HepG2 (cell line): ENCODE data around the gene RASGRP1. TPM values are rescaled to one million over a fixed set of nuclear protein-coding genes. Genes with fewer than 3 reads are reported as not detected.

Experiments
- CEBPB ChIP-seq: IDR thresholded peaks from 2 replicates; pipeline ENCODE4 v1.6.1; 2011; ENCODE audit warnings: low read depth, low read length, improper control_type of control experiment, borderline replicate concordance
- ELF1 ChIP-seq: sonication (generic); formaldehyde crosslinking; IDR thresholded peaks from 2 replicates; pipeline ENCODE4 v1.4.0; 2020; ENCODE audit warnings: missing genetic modification reagents
- ELF3 ChIP-seq: IDR thresholded peaks from 2 replicates; pipeline ENCODE4 v1.6.1; 2016; ENCODE audit warnings: missing genetic modification reagents, missing compliant biosample characterization
- NRL ChIP-seq: sonication (generic); formaldehyde crosslinking; IDR thresholded peaks from 2 replicates; pipeline ENCODE4 v1.5.0; 2020; ENCODE audit warnings: missing genetic modification reagents, mild to moderate bottlenecking, moderate library complexity, borderline replicate concordance
- PHF20 ChIP-seq: sonication (generic); formaldehyde crosslinking; IDR thresholded peaks from 2 replicates; pipeline ENCODE4 v1.5.0; 2020; ENCODE audit warnings: mild to moderate bottlenecking, missing genetic modification reagents
- TCF7L2 ChIP-seq: IDR thresholded peaks from 2 replicates; pipeline ENCODE4 v1.6.1; 2011; ENCODE audit warnings: mild to moderate bottlenecking, low read depth, low read length, moderate library complexity
- TERF1 ChIP-seq: sonication (generic); formaldehyde crosslinking; IDR thresholded peaks from 2 replicates; pipeline ENCODE4 v1.8.0; 2022; ENCODE audit warnings: mild to moderate bottlenecking, missing genetic modification reagents, moderate library complexity
- USF2 ChIP-seq, 2 experiments: sonication (generic) in 1 of 2; formaldehyde crosslinking in 1 of 2; IDR thresholded peaks; 2 replicates each; pipeline versions ENCODE4 v1.5.1 to v1.6.1; 2011 to 2020; ENCODE audit warnings: borderline replicate concordance in 1 of 2, low read depth in 1 of 2, low read length in 1 of 2, mild to moderate bottlenecking in 1 of 2, missing genetic modification reagents in 1 of 2, moderate library complexity in 1 of 2
- ZFP1 ChIP-seq: IDR thresholded peaks from 2 replicates; pipeline ENCODE4 v1.6.1; 2016
- ZNF326 ChIP-seq: sonication (generic); formaldehyde crosslinking; IDR thresholded peaks from 2 replicates; pipeline ENCODE4 v1.4.0; 2020; ENCODE audit warnings: missing genetic modification reagents, borderline replicate concordance
- ZNF678 ChIP-seq: sonication (generic); formaldehyde crosslinking; IDR thresholded peaks from 2 replicates; pipeline ENCODE4 v1.4.0; 2020; ENCODE audit warnings: mild to moderate bottlenecking, missing genetic modification reagents
- ZNF713 ChIP-seq: sonication (generic); formaldehyde crosslinking; IDR thresholded peaks from 2 replicates; pipeline ENCODE4 v1.4.0; 2020; ENCODE audit warnings: mild to moderate bottlenecking, missing genetic modification reagents
- ZNF891 ChIP-seq: sonication (generic); formaldehyde crosslinking; IDR thresholded peaks from 2 replicates; pipeline ENCODE4 v1.5.0; 2020; ENCODE audit warnings: mild to moderate bottlenecking, missing genetic modification reagents
- polyA plus RNA-seq, 8 experiments: library from polyadenylated mRNA; depleted of rRNA in 3 of 8; stranded (reverse) in 7 of 8; unstranded in 1 of 8; fragments of >200 nt; fragmentation: Illumina TruSeq in 4 of 8; extraction: Trizol in 4 of 8; gene quantifications; 2 replicates each; pipeline versions ENCODE4 v1.2.1 to v1.2.3, GENCODE V29; 2011 to 2016; ENCODE audit warnings: low read depth in 4 of 8, missing spikeins in 1 of 8, mixed read lengths in 1 of 8; ENCODE audit not compliant: insufficient read depth in 1 of 8
- total RNA-seq, 5 experiments: library from RNA; depleted of rRNA; stranded (reverse); fragments of >200 nt; fragmentation: Illumina TruSeq; extraction: Trizol; gene quantifications; 2 replicates each; pipeline ENCODE4 v1.2.3, GENCODE V29; 2016; ENCODE audit warnings: low read depth in 1 of 5
- TF ChIP-seq, protein P1 (sequence below): sonication (generic); formaldehyde crosslinking; IDR thresholded peaks from 2 replicates; pipeline ENCODE4 v1.4.0; 2020; ENCODE audit warnings: mild to moderate bottlenecking, missing genetic modification reagents
- TF ChIP-seq, protein P2 (sequence below): sonication (generic); formaldehyde crosslinking; conservative IDR thresholded peaks from 2 replicates; pipeline ENCODE4 v1.4.0; 2020; ENCODE audit warnings: missing genetic modification reagents

The RASGRP1 gene
- total and polyA plus RNA-seq, 2 of the 13 experiments (the other 11 are each of a cell fraction or from before 2014, with no cell fraction given) = 0.07 TPM; not detected in 1

GRCh38 chr15:38453971-38454695 is 110.5 kb downstream of the RASGRP1 start, which contains the start of gene FAM98B (continued):
- TF ChIP-seq TERF1 (no peak), ELF1 (CRISPR knock-in tag) (peak; percentile 71), CEBPB (no peak), USF2 (IDR thresholded peaks at IDR 0.05; ENCODE audit: low read depth, low read length) (no peak), USF2 (CRISPR knock-in tag; IDR thresholded peaks at IDR 0.05; ENCODE audit: borderline replicate concordance) (no peak), ZFP1 (CRISPR knock-in tag) (peak; percentile 82; the same call in 1 of the 2 replicates), NRL (peak; percentile 92), ZNF326 (CRISPR knock-in tag) (no peak), ELF3 (CRISPR knock-in tag) (peak; percentile 70; the same call in 1 of the 2 replicates), ZNF713 (CRISPR knock-in tag) (no peak), TCF7L2 (no peak), PHF20 (CRISPR knock-in tag) (peak; percentile 88), ZNF678 (CRISPR knock-in tag) (no peak), ZNF891 (CRISPR knock-in tag) (peak; percentile 63; the same call in 1 of the 2 replicates)
- TF ChIP-seq, protein P1, sequence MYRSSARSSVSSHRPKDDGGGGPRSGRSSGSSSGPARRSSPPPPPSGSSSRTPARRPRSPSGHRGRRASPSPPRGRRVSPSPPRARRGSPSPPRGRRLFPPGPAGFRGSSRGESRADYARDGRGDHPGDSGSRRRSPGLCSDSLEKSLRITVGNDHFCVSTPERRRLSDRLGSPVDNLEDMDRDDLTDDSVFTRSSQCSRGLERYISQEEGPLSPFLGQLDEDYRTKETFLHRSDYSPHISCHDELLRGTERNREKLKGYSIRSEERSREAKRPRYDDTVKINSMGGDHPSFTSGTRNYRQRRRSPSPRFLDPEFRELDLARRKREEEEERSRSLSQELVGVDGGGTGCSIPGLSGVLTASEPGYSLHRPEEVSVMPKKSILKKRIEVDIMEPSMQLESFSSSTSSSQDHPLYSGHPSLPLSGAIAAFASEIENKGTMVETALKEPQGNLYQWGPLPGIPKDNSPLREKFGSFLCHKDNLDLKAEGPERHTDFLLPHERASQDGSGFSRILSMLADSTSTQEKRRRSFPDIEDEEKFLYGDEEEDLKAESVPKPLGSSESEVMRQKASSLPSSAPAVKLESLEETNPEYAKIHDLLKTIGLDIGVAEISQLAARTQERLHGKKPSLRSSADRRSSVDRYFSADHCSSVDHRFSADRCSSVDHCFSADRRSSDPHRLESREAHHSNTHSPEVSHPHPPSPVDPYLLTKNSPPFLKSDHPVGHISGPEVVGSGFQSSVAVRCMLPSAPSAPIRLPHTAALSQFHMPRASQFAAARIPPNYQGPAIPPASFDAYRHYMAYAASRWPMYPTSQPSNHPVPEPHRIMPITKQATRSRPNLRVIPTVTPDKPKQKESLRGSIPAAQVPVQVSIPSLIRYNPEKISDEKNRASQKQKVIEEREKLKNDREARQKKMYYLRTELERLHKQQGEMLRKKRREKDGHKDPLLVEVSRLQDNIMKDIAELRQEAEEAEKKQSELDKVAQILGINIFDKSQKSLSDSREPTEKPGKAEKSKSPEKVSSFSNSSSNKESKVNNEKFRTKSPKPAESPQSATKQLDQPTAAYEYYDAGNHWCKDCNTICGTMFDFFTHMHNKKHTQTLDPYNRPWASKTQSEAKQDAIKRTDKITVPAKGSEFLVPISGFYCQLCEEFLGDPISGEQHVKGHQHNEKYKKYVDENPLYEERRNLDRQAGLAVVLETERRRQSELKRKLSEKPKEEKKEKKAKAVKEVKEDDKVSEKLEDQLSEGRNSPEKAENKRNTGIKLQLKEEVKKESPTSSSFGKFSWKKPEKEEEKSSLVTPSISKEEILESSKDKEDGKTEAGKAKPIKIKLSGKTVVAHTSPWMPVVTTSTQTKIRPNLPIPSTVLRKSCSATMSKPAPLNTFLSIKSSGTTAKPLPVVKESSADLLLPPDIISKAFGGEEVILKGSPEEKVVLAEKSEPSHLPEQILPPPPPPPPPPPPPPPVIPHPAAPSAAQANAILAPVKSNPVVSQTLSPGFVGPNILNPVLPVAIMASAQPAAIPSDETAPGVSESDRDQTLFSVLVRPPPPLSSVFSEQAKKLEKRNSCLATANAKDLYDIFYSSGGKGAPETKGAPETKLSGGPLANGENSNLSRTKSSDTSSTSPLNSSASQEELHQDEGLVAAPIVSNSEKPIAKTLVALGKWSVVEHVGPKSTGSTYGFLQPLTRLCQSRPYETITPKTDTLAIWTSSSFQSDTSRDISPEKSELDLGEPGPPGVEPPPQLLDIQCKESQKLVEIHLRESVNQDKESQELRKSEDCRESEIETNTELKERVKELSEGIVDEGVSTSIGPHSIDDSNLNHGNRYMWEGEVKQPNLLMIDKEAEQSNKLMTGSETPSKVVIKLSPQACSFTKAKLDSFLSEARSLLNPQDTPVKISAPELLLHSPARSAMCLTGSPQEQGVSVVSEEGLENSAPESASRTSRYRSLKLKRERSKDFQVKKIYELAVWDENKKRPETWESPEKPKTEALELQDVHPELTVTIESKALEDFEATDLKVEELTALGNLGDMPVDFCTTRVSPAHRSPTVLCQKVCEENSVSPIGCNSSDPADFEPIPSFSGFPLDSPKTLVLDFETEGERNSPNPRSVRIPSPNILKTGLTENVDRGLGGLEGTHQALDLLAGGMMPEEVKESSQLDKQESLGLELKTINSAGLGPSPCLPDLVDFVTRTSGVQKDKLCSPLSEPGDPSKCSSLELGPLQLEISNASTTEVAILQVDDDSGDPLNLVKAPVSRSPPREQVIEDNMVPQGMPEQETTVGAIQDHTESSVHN (CRISPR knock-in tag) = no peak
- TF ChIP-seq, protein P2, sequence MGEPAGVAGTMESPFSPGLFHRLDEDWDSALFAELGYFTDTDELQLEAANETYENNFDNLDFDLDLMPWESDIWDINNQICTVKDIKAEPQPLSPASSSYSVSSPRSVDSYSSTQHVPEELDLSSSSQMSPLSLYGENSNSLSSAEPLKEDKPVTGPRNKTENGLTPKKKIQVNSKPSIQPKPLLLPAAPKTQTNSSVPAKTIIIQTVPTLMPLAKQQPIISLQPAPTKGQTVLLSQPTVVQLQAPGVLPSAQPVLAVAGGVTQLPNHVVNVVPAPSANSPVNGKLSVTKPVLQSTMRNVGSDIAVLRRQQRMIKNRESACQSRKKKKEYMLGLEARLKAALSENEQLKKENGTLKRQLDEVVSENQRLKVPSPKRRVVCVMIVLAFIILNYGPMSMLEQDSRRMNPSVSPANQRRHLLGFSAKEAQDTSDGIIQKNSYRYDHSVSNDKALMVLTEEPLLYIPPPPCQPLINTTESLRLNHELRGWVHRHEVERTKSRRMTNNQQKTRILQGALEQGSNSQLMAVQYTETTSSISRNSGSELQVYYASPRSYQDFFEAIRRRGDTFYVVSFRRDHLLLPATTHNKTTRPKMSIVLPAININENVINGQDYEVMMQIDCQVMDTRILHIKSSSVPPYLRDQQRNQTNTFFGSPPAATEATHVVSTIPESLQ (CRISPR knock-in tag) = no peak
